NCI-H748 treated with DMSO at 0.1 percent for 48 hours (cell line): ENCODE data around the gene ALS2CL.

Experiments
- DNase-seq: peaks from one replicate; lab custom pipeline; 2025; lab: John Stamatoyannopoulos, UW

The ALS2CL gene

GRCh38 chr3:46632792-46633191 is 60.7 kb downstream of the ALS2CL start:
- DNase-seq: no peak

DNA sequence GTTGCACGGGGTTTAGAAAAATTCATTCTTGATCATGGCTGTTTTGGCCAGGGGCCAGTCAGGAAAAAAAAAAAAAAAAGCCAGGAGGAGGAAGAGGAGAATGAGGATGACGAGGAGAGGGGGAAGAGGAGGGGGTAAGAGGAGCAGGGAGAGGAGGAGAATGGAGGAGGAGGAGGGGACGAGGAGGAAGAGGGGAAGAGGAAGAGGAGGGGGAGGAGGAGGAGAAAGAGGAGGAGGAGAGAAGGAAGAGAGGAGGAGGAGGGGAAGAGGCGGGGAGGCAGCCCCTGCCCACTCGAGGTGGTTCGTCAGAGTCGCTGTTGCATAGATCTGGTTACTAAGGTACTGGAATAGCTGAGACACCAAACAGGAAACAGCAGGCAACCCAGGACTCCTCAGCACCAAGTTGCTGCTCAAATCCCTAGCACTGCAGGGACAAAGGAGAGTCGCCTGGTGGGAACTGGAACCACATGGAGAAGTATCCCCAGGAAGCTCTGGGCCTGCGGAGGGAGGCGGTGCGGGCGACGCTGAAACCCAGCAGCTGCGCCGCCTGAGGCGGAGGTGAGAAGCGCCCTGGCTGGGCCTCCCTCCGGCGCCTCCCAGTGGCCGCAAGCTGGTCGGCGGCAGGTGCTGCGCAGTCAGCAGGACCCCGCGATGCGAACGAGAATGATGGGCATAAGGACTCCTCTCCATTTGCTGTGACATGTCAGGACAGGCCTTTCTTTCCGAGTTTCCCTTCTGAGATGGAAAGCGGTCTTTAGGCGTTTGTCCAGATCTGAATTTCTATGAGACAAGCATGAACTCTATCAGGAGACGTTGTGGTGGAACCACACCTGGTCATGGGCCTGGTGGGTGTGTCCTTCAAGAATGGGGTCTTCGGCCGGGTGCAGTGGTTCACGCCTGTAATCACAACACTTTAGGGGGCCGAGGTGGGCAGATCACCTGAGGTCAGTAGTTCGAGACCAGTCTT is 63.6 kb downstream of the ALS2CL start:
- no peak for DNase-seq

DNA sequence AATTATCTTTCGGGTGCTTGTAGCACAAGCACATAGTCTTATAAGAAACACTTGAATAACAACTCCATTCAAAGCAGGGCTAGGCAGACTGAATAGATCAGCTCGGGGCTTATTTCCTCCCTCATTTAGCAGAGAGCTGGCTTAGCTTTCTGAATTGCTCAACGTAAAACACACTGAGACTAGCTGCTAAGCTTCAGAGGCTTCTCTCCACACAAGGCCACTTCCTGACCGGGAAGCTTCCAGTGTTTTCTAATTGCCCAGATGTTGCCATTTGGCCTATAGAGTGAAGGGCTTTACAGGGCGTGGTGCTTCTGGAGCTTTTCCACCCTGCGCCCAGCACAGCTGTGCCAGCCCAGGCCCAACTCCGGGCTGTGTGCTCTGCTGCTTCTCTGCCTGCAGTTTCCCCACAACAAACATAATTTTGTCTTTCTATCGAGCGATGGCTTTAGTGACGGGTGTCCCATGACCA is 64.5 kb downstream of the ALS2CL start:
- DNase-seq: no peak

GRCh38 chr3:46627078-46627477 is 66.4 kb downstream of the ALS2CL start:
- no peak for DNase-seq

DNA sequence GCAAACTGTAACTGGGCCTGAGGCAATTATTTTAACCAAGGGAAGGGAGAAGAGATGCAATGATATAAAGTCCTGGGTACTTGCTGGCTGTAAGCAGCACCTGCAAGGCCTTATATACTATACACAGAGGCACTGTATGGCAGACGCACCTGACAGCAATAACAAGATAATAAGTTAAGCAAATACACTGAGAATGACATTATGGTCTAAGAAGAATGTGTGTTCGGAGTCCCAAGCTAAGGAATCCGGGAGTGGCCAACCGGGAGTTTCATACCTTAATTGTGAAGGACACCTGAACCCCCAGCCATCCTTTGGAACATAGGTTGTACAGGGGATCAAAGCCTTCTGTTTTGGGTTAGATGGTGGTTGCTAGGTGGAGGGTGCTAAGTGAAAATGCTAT is 67.4 kb downstream of the ALS2CL start:
- DNase-seq: no peak

DNA sequence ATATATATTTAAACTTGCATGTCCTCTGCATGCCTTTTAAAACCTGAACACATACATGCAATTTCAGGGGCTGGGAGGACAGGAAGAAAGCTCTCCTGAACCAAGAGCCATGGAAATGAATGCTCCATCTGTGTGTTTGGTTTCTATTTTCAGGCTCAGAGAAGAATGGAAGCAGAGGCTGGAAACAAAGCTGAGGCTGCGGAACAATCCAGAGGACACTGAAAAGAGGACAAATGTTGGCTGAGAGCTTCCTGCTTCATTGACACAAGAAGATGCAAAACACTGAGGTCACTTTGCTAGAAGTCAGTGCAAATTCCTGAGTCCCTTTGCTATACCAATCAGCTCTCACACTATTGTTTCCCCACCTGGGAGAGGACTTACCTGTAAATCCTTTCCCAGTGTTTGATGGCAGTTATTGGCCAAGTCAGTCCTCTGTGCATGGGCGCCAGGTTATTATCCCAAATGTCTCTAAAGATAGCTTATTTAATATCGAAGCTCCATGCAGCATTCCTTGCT is 68.4 kb downstream of the ALS2CL start:
- DNase-seq: no peak

DNA sequence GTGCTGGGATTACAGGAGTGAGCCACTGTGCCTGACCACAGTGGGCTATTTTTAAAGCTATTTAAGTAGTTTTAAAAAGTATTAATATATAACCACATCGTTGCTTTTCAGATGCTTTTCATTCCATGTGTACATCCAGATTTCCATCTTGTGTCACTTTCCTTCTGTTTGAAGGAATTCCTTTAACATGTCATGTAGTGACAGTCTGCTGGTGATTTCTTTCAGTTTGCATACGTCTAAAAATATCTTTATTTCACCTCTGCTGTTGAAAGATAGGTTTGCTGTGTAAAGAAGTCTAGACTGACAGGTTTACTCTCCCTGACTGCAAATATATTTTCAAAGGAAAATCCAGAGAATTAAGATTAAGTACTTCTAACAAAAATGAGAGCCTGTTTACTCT is 68.9 kb downstream of the ALS2CL start:
- no peak for DNase-seq

- DNase-seq: no peak
These were observed 73.4 kb downstream of the ALS2CL start for GRCh38 chr3:46619845-46620778.
